ENCODE results near the gene EXOC6. TPM values are rescaled to one million over a fixed set of nuclear protein-coding genes. Genes with fewer than 3 reads are reported as not detected.

The EXOC6 gene
- total RNA-seq, 4 donors from 2014 or later, result 10.5 to 82.1 (median 31.7) TPM

GRCh38 chr10:93103953-93104352, 255.6 kb downstream of the EXOC6 start:
- Histone ChIP-seq H3K4me1 (no peaks in the 10 kb centered on the region), H3K36me3 (no peaks in the 10 kb centered on the region), H3K27ac (no peak overlapping the region), H3K27me3 (no peaks in the 10 kb centered on the region), H3K9me3 (no peaks in the 10 kb centered on the region), H3K4me3 (no peak overlapping the region)
- no peak for DNase-seq
- TF ChIP-seq CTCF (IDR thresholded peaks at IDR 0.05) (no peak), POLR2A (IDR thresholded peaks at IDR 0.05) (no peak)

- TF ChIP-seq CTCF (IDR thresholded peaks at IDR 0.05), result no peak
- TF ChIP-seq POLR2A (IDR thresholded peaks at IDR 0.05), result no peak
- Histone ChIP-seq H3K36me3 (no peaks in the 10 kb centered on the region), H3K27me3 (no peaks in the 10 kb centered on the region), H3K9me3 (no peaks in the 10 kb centered on the region), H3K27ac (no peak overlapping the region), H3K4me1 (no peaks in the 10 kb centered on the region), H3K4me3 (no peak overlapping the region)
- DNase-seq, result no peak
Measured at GRCh38 chr10:93106631-93107072, 258.3 kb downstream of the EXOC6 start.

Small RNAs within 50 kb of the gene (small RNA-seq; reads per million reads assigned to genes)
- gene AL392103.1, result 0 reads per million in 2 donors

Other genes with a start within 250 kb of the EXOC6 start
- gene HHEX, start 158.6 kb upstream of the EXOC6 start, total RNA-seq, result 10 to 100 TPM in 1 of 4 donors, 1 to 10 TPM in 3; 3.2 to 40.4 (median 4.2) TPM
- gene CYP26C1, start 212.3 kb downstream of the EXOC6 start, total RNA-seq, result not detected
- gene CYP26A1, start 225.4 kb downstream of the EXOC6 start, total RNA-seq, result not detected